ENCODE measurements around the gene AK5. TPM values are rescaled to one million over a fixed set of nuclear protein-coding genes. Genes with fewer than 3 reads are reported as not detected.
A peak's percentile ranks its signal among the peaks of the same experiment; 100 is the strongest.

Gene AK5
- total and polyA plus RNA-seq, 2 of the 13 experiments (the other 11 are each of a cell fraction or from before 2014, with no cell fraction given), result not detected

DNA sequence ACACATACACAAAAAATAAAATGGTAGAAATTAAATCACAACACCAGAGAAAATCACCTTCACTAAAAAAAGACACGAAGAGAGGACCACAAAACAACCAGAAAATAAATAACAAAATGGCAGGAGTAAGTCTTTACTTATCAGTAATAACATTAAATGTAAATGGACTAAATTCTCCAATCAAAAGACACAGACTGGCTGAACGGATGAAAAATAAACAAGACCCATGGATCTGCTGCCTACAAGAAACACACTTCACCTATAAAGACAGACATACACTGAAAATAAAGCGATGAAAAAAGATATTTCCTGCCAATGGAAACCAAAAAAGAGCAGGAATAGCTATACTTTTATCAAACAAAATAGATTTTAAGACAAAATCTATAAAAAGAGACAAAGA is 327.1 kb downstream of the AK5 start:
- no peak for ATAC-seq
- POLR2A ChIA-PET, result no interaction called here
- H3K4me2 ChIP-seq (ENCODE audit: low read depth, low read length), result no peak overlapping the region
- peaks cover 17% of the 10 kb centered on the region for H3K9me3 ChIP-seq (ENCODE audit: low read length)
- no peak overlapping the region for H3K4me3 ChIP-seq (replicated peaks in 1 of 3; ENCODE audit: insufficient read depth in 1 of 3, low read depth in 2 of 3, low read length in 3 of 3)
- H4K20me1 ChIP-seq (ENCODE audit: insufficient read depth, low read length), result no peaks in the 10 kb centered on the region
- H2AFZ ChIP-seq (ENCODE audit: low read length), result no peak overlapping the region
- in situ Hi-C loops (cut with HindIII; ENCODE audit: extremely low pct_ligation_motif_present, low pct_unique_long_range_greater_than_20kb) (no loop called here), intact Hi-C loops (cut with micrococcal nuclease; ENCODE audit: unreplicated experiment) (no loop called here)
- H3K9ac ChIP-seq (ENCODE audit: insufficient read depth, low read depth, low read length), result no peak overlapping the region
- peaks cover 7% of the 10 kb centered on the region for H3K79me2 ChIP-seq (ENCODE audit: insufficient read depth, low read length)
- WGBS (ENCODE audit: low lambda C conversion rate), result 98% methylated on average over 3 of the region's 3 CpGs
- TF ChIP-seq ZNF354B (CRISPR knock-in tag; IDR thresholded peaks at IDR 0.05), result peak; percentile 96; the same call in 1 of the 2 replicates
- no peak for TF ChIP-seq ZNF720 (CRISPR knock-in tag; IDR thresholded peaks at IDR 0.05)
- no peak for TF ChIP-seq ZNF782 (CRISPR knock-in tag; IDR thresholded peaks at IDR 0.05; ENCODE audit: borderline replicate concordance)
- no peak for TF ChIP-seq JUND (CRISPR knock-in tag; IDR thresholded peaks at IDR 0.05)
- no peak overlapping the region for H3K27ac ChIP-seq (ENCODE audit: extremely low read length, insufficient read depth, low read length)
- no peak for DNase-seq (ENCODE audit: low spot score)
- CTCF ChIA-PET (ENCODE audit: low intra/inter-chr PET ratio, low total read pairs), result no interaction called here
- FAIRE-seq, result no peak
- H3K4me1 ChIP-seq (ENCODE audit: insufficient read depth, low read length), result no peaks in the 10 kb centered on the region
- H3K36me3 ChIP-seq (replicated peaks in 1 of 2; ENCODE audit: control insufficient read depth in 1 of 2, insufficient read depth in 2 of 2, low read length in 2 of 2), result no peaks in the 10 kb centered on the region; a peak in 1 of 5 replicates
- no TSS peak for BruUV-seq (replicated peaks)
- no peaks in the 10 kb centered on the region for H3K27me3 ChIP-seq (ENCODE audit: control insufficient read depth in 1 of 2, insufficient read depth in 2 of 2, low read length in 2 of 2)

Small RNA genes within 50 kb of the gene (small RNA-seq; reads per million reads assigned to genes)
- 0 reads per million in 3 experiments for gene RNU7-8P (ENCODE audit: insufficient read depth in 2 of 3, insufficient read length in 3 of 3, low read depth in 2 of 3, low replicate concordance in 1 of 3)

Other genes starting within 250 kb of the AK5 start
- gene PIGK, start 62.6 kb upstream of the AK5 start, total RNA-seq (2016; rRNA removed; fragmentation: Illumina TruSeq; extraction: Trizol), result 23.7 and 38.5 TPM in 2 replicates
- 9.7 and 14.7 TPM in 2 replicates for gene PIGK, start 62.6 kb upstream of the AK5 start, polyA plus RNA-seq (2011; rRNA removed)